KMS-11 (cell line): ENCODE data around the gene DHODH.

Source experiments
- H2AFZ ChIP-seq: fragments of 200-600 bp; sonication (generic); 2 replicates; pipeline ENCODE4 v1.6.1; 2016; ENCODE audit warnings: antibody characterized with exemption, mixed run types, low read depth
- H3K27ac ChIP-seq: fragments of 200-600 bp; sonication (generic); 2 replicates; pipeline ENCODE4 v1.6.1; 2016; ENCODE audit warnings: mild to moderate bottlenecking, mixed run types
- H3K27me3 ChIP-seq: fragments of 200-600 bp; sonication (generic); 2 replicates; pipeline ENCODE4 v1.6.1; 2017; ENCODE audit warnings: mild to moderate bottlenecking, low read depth, mixed run types, moderate library complexity; ENCODE audit not compliant: insufficient read depth
- H3K36me3 ChIP-seq: fragments of 200-600 bp; sonication (generic); 2 replicates; pipeline ENCODE4 v1.6.1; 2017; ENCODE audit warnings: mild to moderate bottlenecking, mixed run types; ENCODE audit not compliant: insufficient read depth
- H3K4me1 ChIP-seq: fragments of 200-600 bp; sonication (generic); 2 replicates; pipeline ENCODE4 v1.6.1; 2016; ENCODE audit warnings: mild to moderate bottlenecking, low read depth, mixed run types; ENCODE audit not compliant: poor library complexity, severe bottlenecking
- H3K4me2 ChIP-seq: fragments of 200-600 bp; sonication (generic); 2 replicates; pipeline ENCODE4 v1.7.0; 2016; ENCODE audit warnings: mild to moderate bottlenecking, mixed run types
- H3K4me3 ChIP-seq: fragments of 200-600 bp; sonication (generic); IDR thresholded peaks from 2 replicates; pipeline ENCODE4 v1.6.1; 2017; ENCODE audit warnings: low read depth, low read length, mixed read lengths; ENCODE audit not compliant: insufficient read depth
- H3K79me2 ChIP-seq: fragments of 200-600 bp; sonication (generic); 2 replicates; pipeline ENCODE4 v1.6.1; 2016; ENCODE audit warnings: low read depth, mixed run types; ENCODE audit not compliant: insufficient read depth
- H3K9ac ChIP-seq: fragments of 200-600 bp; sonication (generic); 2 replicates; pipeline ENCODE4 v1.6.1; 2016; ENCODE audit warnings: mild to moderate bottlenecking, mixed run types
- H4K20me1 ChIP-seq: fragments of 200-600 bp; sonication (generic); 2 replicates; pipeline ENCODE4 v1.6.1; 2016; ENCODE audit warnings: mild to moderate bottlenecking, mixed run types; ENCODE audit not compliant: insufficient read depth
- TF ChIP-seq, protein P1 (sequence below): fragments of 200-600 bp; sonication (generic); conservative IDR thresholded peaks from 2 replicates; pipeline ENCODE4 v1.6.1; 2017; ENCODE audit warnings: low read depth, mild to moderate bottlenecking, antibody characterized with exemption, low read length, moderate library complexity, mixed read lengths

DHODH gene

DNA sequence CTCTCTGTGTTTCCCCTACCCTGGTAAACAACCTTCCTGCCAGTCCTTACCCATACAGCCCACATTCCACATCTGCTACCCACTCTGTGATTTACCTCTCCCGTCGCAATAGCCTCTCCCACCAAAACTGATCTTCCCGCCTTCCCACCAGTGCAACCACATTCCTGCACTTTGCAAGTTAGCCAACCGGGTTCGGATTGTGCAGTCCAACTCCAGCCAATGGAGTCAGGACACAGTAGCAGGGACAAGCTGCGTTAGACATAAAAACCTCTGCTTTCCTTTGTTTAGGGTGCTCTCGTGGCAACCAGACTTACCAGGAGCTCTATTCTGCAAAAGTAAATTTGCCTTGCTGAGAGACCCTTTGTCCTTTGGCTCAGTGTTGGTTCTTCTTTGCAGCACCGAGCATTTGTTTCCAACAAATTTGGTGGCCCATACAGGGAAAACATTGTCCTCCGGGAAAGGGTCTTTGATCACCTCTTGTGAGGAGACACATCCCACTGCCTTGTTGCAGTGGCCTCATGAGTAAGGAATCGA lies 55.9 kb downstream of the DHODH start:
- no peak overlapping the region for H3K4me2 ChIP-seq
- H3K4me3 ChIP-seq, result no peak overlapping the region
- H3K27me3 ChIP-seq, result no peaks in the 10 kb centered on the region
- no peak overlapping the region for H3K27ac ChIP-seq
- H4K20me1 ChIP-seq, result no peaks in the 10 kb centered on the region
- H3K9ac ChIP-seq, result no peak overlapping the region
- H3K36me3 ChIP-seq, result no peaks in the 10 kb centered on the region
- TF ChIP-seq, protein P1, sequence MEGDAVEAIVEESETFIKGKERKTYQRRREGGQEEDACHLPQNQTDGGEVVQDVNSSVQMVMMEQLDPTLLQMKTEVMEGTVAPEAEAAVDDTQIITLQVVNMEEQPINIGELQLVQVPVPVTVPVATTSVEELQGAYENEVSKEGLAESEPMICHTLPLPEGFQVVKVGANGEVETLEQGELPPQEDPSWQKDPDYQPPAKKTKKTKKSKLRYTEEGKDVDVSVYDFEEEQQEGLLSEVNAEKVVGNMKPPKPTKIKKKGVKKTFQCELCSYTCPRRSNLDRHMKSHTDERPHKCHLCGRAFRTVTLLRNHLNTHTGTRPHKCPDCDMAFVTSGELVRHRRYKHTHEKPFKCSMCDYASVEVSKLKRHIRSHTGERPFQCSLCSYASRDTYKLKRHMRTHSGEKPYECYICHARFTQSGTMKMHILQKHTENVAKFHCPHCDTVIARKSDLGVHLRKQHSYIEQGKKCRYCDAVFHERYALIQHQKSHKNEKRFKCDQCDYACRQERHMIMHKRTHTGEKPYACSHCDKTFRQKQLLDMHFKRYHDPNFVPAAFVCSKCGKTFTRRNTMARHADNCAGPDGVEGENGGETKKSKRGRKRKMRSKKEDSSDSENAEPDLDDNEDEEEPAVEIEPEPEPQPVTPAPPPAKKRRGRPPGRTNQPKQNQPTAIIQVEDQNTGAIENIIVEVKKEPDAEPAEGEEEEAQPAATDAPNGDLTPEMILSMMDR, result no peak
- H3K79me2 ChIP-seq, result no peaks in the 10 kb centered on the region
- H2AFZ ChIP-seq, result no peak overlapping the region
- no peaks in the 10 kb centered on the region for H3K4me1 ChIP-seq

DNA sequence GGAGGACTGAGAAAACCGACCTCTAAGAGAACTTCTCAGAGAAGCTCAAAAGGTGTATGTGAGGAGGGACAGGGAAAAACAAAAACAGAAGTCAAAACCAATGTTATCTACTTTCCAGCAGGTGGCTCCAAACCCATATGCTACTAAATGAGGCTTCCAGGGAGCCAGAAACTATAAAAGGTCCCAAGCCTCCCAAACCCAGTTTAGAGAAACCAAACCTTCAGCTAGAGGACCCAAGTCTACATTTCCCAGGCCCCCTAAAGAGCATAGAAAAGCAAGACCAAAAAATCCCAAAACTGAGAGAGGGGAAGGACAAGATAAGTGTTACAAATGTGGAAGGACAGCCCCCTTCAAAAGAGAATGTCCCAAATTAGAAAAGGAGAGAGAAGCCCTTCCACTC lies 58.2 kb downstream of the DHODH start:
- H3K4me1 ChIP-seq, result no peaks in the 10 kb centered on the region
- no peaks in the 10 kb centered on the region for H4K20me1 ChIP-seq
- no peak overlapping the region for H2AFZ ChIP-seq
- no peak overlapping the region for H3K9ac ChIP-seq
- H3K36me3 ChIP-seq, result no peaks in the 10 kb centered on the region
- H3K27me3 ChIP-seq, result no peaks in the 10 kb centered on the region
- no peak overlapping the region for H3K27ac ChIP-seq
- no peaks in the 10 kb centered on the region for H3K79me2 ChIP-seq
- H3K4me2 ChIP-seq, result no peak overlapping the region
- no peak overlapping the region for H3K4me3 ChIP-seq
- TF ChIP-seq, protein P1, result peak; percentile 72

- H3K4me1 ChIP-seq, result no peaks in the 10 kb centered on the region
- no peaks in the 10 kb centered on the region for H4K20me1 ChIP-seq
- H3K4me2 ChIP-seq, result no peak overlapping the region
- H3K36me3 ChIP-seq, result no peaks in the 10 kb centered on the region
- H3K27me3 ChIP-seq, result no peaks in the 10 kb centered on the region
- H3K27ac ChIP-seq, result no peak overlapping the region
- no peak overlapping the region for H3K9ac ChIP-seq
- H3K79me2 ChIP-seq, result no peaks in the 10 kb centered on the region
- H2AFZ ChIP-seq, result no peak overlapping the region
- H3K4me3 ChIP-seq, result no peak overlapping the region
- TF ChIP-seq, protein P1, result no peak
Observed at GRCh38 chr16:72068930-72069329, 60.4 kb downstream of the DHODH start.

DNA sequence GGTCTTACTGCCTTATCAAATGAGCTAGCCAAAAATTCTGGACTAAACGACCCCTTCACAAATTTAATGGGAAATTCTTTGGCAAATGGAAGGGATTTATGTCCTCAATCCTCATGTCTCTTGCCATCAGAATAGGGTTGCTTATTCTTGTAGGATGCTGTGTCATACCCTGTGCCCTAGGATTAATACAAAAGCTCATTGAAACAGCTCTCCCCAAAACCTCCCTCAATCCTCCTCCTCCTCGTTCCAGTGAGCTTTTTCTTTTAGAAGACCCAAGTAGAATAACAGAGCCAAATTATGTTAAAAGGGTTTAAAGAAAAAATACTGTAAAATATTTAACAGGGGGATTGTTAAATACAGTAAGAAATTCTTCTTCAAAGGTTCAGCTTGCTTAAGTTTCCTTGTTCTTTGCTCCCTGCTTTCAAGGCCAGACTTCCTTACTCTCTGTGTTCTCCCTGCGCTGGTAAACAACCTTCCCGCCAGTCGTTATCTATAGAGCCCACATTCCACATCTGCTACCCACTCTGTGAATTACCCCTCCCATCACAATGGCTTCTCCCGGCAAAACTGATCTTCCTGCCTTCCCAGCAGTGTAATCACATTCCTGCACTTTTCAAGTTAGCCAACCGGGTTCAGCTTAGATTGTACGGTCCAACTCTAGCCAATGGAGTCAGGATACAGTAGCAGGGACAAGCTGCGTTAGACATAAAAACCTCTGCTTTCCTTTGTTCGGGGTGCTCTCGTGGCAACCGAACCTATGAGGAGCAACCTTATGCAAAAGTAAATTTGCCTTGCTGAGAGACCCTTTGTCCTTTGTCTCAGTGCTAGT lies 64.2 kb downstream of the DHODH start:
- H2AFZ ChIP-seq, result no peak overlapping the region
- H3K4me2 ChIP-seq, result no peak overlapping the region
- no peaks in the 10 kb centered on the region for H3K36me3 ChIP-seq
- no peaks in the 10 kb centered on the region for H3K79me2 ChIP-seq
- no peaks in the 10 kb centered on the region for H3K4me1 ChIP-seq
- H3K27me3 ChIP-seq, result no peaks in the 10 kb centered on the region
- no peak overlapping the region for H3K4me3 ChIP-seq
- TF ChIP-seq, protein P1, result no peak
- no peak overlapping the region for H3K27ac ChIP-seq
- no peak overlapping the region for H3K9ac ChIP-seq
- H4K20me1 ChIP-seq, result no peaks in the 10 kb centered on the region
